Fibroblast of mammary gland (primary cell): Measurements from ENCODE around the gene GLYAT.

Experiments
- DNase-seq: peaks from one replicate; pipeline ENCODE4 v3.0.0-alpha.2; 2010; ENCODE audit warnings: low read depth
- H3K4me3 ChIP-seq: 2 replicates; pipeline ENCODE4 v1.5.1; 2011; ENCODE audit warnings: low read depth, mild to moderate bottlenecking, low read length, moderate library complexity; ENCODE audit not compliant: control insufficient read depth
- TF ChIP-seq, protein P1 (sequence below): conservative IDR thresholded peaks from 2 replicates; pipeline ENCODE4 v1.5.1; 2011; ENCODE audit warnings: low read depth, low read length, inconsistent platforms; ENCODE audit not compliant: control insufficient read depth, insufficient read depth

Gene GLYAT

DNA sequence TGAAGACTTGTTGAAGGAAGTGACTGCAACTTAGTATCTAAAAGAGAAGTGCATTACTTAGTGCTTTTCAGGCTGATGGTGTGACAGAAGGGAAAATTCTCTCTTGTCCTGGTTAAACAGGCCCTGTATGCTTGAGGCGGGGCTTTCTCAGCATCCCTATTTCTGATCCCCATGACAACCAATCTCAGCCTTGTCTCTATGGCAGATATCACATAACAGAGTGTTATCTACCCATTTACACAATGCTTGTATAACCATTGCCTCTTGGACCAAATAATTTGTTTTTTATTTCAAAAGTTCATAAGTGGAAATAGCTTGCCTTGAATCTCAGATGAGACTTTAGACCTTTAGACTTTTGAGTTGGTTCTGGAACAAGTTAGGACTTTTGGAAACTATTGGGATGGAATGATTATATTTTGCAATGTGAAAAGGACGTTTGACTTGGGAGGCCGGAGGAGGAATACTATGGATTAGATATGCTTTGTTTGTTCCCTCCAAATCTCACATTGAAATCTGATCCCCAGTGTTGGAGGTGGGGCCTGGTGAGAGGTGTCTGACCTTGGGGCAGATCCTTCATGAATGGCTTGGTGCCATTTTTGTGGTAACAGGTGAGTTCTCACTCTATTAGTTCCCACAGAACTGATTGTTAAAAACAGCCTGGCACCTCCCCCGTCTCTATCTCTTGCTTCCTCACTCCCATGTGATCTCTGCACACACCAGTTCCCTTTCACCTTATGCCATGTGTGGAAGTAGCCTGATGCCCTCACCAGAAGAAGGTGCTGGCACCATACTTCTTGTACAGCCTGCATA lies 3.1 kb upstream of the GLYAT start:
- TF ChIP-seq, protein P1, sequence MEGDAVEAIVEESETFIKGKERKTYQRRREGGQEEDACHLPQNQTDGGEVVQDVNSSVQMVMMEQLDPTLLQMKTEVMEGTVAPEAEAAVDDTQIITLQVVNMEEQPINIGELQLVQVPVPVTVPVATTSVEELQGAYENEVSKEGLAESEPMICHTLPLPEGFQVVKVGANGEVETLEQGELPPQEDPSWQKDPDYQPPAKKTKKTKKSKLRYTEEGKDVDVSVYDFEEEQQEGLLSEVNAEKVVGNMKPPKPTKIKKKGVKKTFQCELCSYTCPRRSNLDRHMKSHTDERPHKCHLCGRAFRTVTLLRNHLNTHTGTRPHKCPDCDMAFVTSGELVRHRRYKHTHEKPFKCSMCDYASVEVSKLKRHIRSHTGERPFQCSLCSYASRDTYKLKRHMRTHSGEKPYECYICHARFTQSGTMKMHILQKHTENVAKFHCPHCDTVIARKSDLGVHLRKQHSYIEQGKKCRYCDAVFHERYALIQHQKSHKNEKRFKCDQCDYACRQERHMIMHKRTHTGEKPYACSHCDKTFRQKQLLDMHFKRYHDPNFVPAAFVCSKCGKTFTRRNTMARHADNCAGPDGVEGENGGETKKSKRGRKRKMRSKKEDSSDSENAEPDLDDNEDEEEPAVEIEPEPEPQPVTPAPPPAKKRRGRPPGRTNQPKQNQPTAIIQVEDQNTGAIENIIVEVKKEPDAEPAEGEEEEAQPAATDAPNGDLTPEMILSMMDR: no peak
- no peak for DNase-seq
- no peak overlapping the region for H3K4me3 ChIP-seq

DNA sequence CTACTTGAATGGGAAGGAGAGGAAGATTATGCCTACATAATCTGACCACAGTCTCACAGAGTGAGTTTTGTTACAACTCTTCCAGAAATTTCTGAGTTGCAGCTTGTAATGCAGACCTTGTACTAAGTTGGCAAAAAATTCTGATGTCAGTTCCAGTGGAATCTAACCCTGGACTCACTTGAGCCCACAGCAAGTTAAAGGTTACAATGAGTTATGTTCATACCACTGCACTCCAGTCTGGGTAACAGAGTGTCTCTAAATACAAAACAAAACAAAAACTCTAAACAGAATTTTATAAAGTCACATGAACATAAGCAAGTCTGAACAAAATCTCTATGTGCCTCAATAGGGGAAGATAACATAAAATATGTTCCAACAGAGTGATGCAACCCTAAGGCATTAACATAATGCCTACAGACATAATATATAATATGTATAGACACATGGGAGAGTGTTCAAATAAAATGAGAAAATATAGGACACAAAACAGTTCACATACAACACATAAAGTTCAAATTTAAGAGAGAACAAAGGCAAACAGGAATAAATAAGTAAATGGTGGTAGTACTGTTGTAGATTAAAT lies 1.1 kb downstream of the GLYAT start:
- DNase-seq: no peak
- TF ChIP-seq, protein P1: no peak
- H3K4me3 ChIP-seq: no peak overlapping the region

DNA sequence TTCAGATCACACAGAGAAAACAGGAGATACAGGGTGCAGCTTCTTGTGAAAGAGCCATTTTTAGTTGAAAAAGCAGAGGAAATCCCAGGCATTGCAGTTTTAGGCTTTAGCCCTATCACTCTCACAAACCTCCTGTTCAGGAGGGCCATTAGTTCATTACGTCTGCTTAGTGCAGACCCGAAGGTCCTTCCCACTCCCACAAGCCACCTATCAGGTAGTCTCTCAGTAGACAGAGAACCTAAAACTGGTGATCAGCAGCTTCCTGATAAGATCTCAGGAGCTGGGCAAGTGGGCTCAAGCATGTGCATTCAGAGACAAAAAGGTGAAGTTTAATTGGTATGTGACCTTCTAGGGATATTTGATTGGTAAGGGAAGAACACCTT lies 4.3 kb downstream of the GLYAT start:
- no peak for DNase-seq
- TF ChIP-seq, protein P1: no peak
- H3K4me3 ChIP-seq: no peak overlapping the region

DNA sequence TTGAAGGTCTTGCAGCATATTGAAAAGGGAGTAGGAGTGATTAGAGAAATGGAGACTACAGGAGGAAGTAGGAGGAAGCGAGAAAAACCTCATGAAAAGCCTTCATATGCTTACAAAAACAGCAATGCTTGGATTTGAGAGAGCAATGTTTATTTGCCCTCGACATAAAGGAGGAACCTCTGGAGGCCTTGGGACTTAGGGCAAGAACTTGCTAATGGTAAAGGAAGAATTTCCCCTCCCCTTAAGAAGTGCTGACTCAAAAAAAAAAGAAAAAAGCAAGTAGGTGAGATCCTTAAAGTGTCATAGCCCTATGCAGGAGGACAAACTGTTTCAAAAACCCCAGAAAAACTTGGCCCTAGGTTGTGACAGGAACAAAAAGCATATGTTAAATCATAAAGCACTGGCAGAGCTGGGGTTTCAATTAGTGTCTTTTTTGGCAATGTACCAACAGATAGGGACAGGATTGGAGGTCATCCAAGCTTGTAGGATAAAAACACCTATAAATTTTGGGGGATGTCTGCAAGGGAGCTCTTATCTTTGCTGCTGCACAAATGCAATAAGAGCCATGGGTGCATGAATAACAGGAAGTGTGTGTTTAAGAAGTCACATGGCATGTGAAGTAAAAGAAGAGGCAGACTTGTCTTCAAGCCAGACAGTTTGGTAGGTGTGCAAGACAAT lies 4.9 kb downstream of the GLYAT start:
- H3K4me3 ChIP-seq: no peak overlapping the region
- DNase-seq: no peak

DNA sequence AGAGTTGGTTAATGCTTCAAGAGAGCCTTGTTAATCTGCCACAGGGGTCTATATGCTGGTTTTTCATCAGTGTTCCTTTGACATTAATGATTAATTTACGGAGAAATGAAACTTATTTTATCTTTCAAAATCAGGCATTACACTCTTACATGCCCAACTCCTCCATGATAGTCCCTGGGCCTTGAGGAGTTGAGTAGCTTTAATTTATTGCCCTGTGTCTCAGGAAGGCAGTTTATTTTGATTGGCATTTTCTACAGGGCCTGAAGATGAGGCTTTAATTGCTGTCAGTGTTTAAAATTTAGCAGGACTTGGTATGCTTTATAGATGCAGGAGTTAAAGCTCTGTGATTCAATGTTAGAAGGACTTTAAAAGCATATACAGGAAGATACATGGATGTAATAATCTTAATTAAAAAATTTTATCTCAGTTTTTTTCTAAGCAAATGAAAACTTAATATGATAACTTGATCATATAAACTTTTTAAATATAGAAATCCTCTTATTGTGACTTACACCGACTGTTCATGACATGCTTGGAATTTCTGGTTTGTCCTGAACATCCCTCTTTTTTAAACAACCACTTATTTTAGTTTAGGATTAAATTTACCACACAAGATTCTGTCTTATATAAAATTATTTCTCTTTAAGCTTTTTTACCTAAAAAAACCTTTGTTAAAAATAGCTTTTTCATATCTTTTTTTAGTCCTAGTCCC lies 12.2 kb downstream of the GLYAT start:
- no peak for DNase-seq
- H3K4me3 ChIP-seq: no peak overlapping the region
- TF ChIP-seq, protein P1: no peak

More for the DNA sequence above, 4.9 kb downstream of the GLYAT start:
- TF ChIP-seq, protein P1: no peak

DNA sequence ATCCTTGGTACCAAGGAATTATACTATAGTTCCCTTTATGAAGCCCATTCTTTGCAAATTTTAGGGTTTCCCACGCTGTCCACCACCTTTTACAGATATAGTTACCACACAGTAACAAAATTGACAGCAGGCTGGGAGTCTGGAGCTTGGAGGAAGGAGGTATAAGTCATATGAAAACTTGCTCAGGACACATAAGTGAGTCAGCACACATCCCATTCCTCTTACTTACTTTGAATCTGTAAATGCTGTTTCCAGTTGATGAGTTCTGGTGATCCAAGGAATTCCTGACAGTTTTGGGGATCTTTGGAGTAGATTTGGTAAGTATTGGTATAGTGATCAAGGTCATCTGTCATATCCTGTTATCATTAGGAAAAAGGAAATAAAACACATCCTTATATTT lies 19.2 kb downstream of the GLYAT start:
- H3K4me3 ChIP-seq: no peak overlapping the region
- TF ChIP-seq, protein P1: no peak
- no peak for DNase-seq
